Transverse colon (tissue), 4 donors: ENCODE results near the gene TMEM33. TPM values are rescaled to one million over a fixed set of nuclear protein-coding genes. Genes with fewer than 3 reads are reported as not detected.

Experiments
- DNase-seq: peaks from one replicate; pipeline ENCODE4 v3.0.0-alpha.2; 2019
- H3K27ac ChIP-seq, 4 donors: fragments of 200-600 bp; sonication (generic); 2 replicates each; pipeline ENCODE4 v1.5.1; 2016 to 2018; ENCODE audit warnings: inconsistent platforms in 4 of 4
- H3K27me3 ChIP-seq: fragments of 200-600 bp; sonication (generic); 2 replicates; pipeline ENCODE4 v1.5.1; 2017; ENCODE audit warnings: inconsistent platforms
- H3K36me3 ChIP-seq, 4 donors: fragments of 200-600 bp; sonication (generic); 2 replicates each; pipeline ENCODE4 v1.5.1; 2017 to 2019; ENCODE audit warnings: inconsistent platforms in 4 of 4
- H3K4me1 ChIP-seq, 4 donors: fragments of 200-600 bp; sonication (generic); 2 replicates each; pipeline ENCODE4 v1.5.1; 2017 to 2020; ENCODE audit warnings: inconsistent platforms in 4 of 4
- H3K4me3 ChIP-seq, 4 donors: fragments of 200-600 bp; sonication (generic); 1 replicate in 1 of 4; 2 replicates in 3 of 4; pipeline versions ENCODE4 v1.5.1 to v1.6.1; 2017 to 2019; ENCODE audit warnings: inconsistent platforms in 4 of 4
- H3K9me3 ChIP-seq, 2 donors: fragments of 200-600 bp; sonication (generic); 2 replicates each; pipeline ENCODE4 v1.5.1; 2017 to 2019; ENCODE audit warnings: inconsistent platforms in 2 of 2
- CTCF ChIP-seq, 5 experiments: fragments of 200-600 bp in 3 of 5; fragments of 450-650 bp in 2 of 5; sonication (generic) in 3 of 5; IDR thresholded peaks; 1 replicate in 2 of 5; 2 replicates in 3 of 5; pipeline ENCODE4 v1.5.1; 2016 to 2017; ENCODE audit warnings: antibody characterized with exemption in 5 of 5, inconsistent platforms in 3 of 5, mild to moderate bottlenecking in 2 of 5, moderate library complexity in 1 of 5
- EP300 ChIP-seq: sonication (generic); formaldehyde crosslinking; IDR thresholded peaks from one replicate; pipeline ENCODE4 v1.6.1; 2017; ENCODE audit warnings: antibody characterized with exemption, low read depth
- POLR2A ChIP-seq: fragments of 450-650 bp; IDR thresholded peaks from one replicate; pipeline ENCODE4 v1.6.1; 2016; ENCODE audit warnings: antibody characterized with exemption, mild to moderate bottlenecking, moderate library complexity
- POLR2AphosphoS5 ChIP-seq, 3 donors: sonication (generic); formaldehyde crosslinking; IDR thresholded peaks; one replicate each; pipeline ENCODE4 v1.6.1; 2016; ENCODE audit warnings: antibody characterized with exemption in 3 of 3
- WGBS, 2 donors: methylation state at CpG; one replicate each; pipeline ENCODE4 v1.1.5; 2018; ENCODE audit warnings: low coverage in 1 of 2; 5-methylcytosine and 5-hydroxymethylcytosine counted together
- in situ Hi-C, 4 donors: fragments of 200-750 bp; cut with MboI; loops; one replicate each; pipeline versions ENCODE4 v1.15.0 to v1.15.1; 2017; ENCODE audit warnings: low sequenced_read_pairs in 3 of 4, low pct_ligation_motif_present in 1 of 4, low pct_unique_long_range_greater_than_20kb in 1 of 4
- intact Hi-C: fragments of 100-400 bp; cut with DNase I; formaldehyde crosslinking; loops from one replicate; pipeline ENCODE4 v1.15.1; 2023; ENCODE audit warnings: low total_unique reads
- total RNA-seq, 4 donors: library from RNA; depleted of rRNA; stranded (reverse); fragments of >200 nt; gene quantifications; one replicate each; pipeline ENCODE4 v1.1.0, GENCODE V29; 2016

TMEM33 gene
- total RNA-seq, 4 donors from 2014 or later, result 41.8 to 59.3 (median 54.9) TPM

GRCh38 chr4:41992967-41993857 is 58.0 kb downstream of the TMEM33 start:
- WGBS, 2 donors, result 63 to 66% methylated on average over 4 of the region's 4 CpGs
- Histone ChIP-seq H3K9me3 (no peaks in the 10 kb centered on the region), H3K27me3 (no peaks in the 10 kb centered on the region), H3K4me3 (no peak overlapping the region), H3K36me3 (no peaks in the 10 kb centered on the region), H3K27ac (no peak overlapping the region), H3K4me1 (peaks cover 10 to 32% (median 20%) of the 10 kb centered on the region in 4 donors)
- in situ Hi-C loops (no loop called here), intact Hi-C loops (no loop called here)
- TF ChIP-seq EP300, result no peak
- no peak for TF ChIP-seq POLR2A
- TF ChIP-seq CTCF (IDR thresholded peaks at IDR 0.05), result no peak
- TF ChIP-seq POLR2AphosphoS5 (IDR thresholded peaks at IDR 0.05), result no peak
- DNase-seq, result no peak

- Histone ChIP-seq H3K9me3 (no peaks in the 10 kb centered on the region), H3K4me3 (no peak overlapping the region), H3K4me1 (peaks cover 10 to 29% (median 18%) of the 10 kb centered on the region in 4 donors), H3K27me3 (no peaks in the 10 kb centered on the region), H3K36me3 (no peaks in the 10 kb centered on the region), H3K27ac (no peak overlapping the region)
- DNase-seq, result no peak
- intact Hi-C loops (no loop called here), in situ Hi-C loops (no loop called here)
- no peak for TF ChIP-seq EP300
- TF ChIP-seq POLR2AphosphoS5 (IDR thresholded peaks at IDR 0.05), result no peak
- TF ChIP-seq POLR2A, result no peak
- no peak for TF ChIP-seq CTCF (IDR thresholded peaks at IDR 0.05)
- 97% methylated on average over 3 of the region's 3 CpGs for WGBS, 2 donors
These were observed 59.3 kb downstream of the TMEM33 start for GRCh38 chr4:41994461-41994985.

- Histone ChIP-seq H3K9me3 (no peaks in the 10 kb centered on the region), H3K27ac (no peak overlapping the region), H3K36me3 (peaks cover 0 to 12% (median 4%) of the 10 kb centered on the region in 4 donors), H3K4me1 (peaks cover 0 to 6% (median 0%) of the 10 kb centered on the region in 4 donors), H3K4me3 (no peak overlapping the region), H3K27me3 (no peaks in the 10 kb centered on the region)
- TF ChIP-seq EP300, result no peak
- TF ChIP-seq POLR2AphosphoS5 (IDR thresholded peaks at IDR 0.05), result no peak
- TF ChIP-seq CTCF (IDR thresholded peaks at IDR 0.05), result no peak
- TF ChIP-seq POLR2A, result no peak
- intact Hi-C loops (no loop called here), in situ Hi-C loops (no loop called here)
- DNase-seq, result no peak
- WGBS, 2 donors, result 83 to 86% methylated on average over 3 of the region's 3 CpGs
These were observed 62.8 kb downstream of the TMEM33 start for GRCh38 chr4:41998019-41998418.

- Histone ChIP-seq H3K27ac (no peak overlapping the region), H3K4me1 (no peaks in the 10 kb centered on the region), H3K9me3 (no peaks in the 10 kb centered on the region), H3K4me3 (no peak overlapping the region), H3K36me3 (peaks cover 0 to 17% (median 4%) of the 10 kb centered on the region in 4 donors), H3K27me3 (no peaks in the 10 kb centered on the region)
- no peak for DNase-seq
- TF ChIP-seq POLR2A (no peak), POLR2AphosphoS5 (IDR thresholded peaks at IDR 0.05) (no peak), EP300 (no peak), CTCF (IDR thresholded peaks at IDR 0.05) (no peak)
- in situ Hi-C loops, result no loop called here
- intact Hi-C loops, result no loop called here
These were observed 64.1 kb downstream of the TMEM33 start for GRCh38 chr4:41999321-41999720.
